Smooth muscle cell of trachea (primary cell): ENCODE results near the gene KARS1. TPM values are rescaled to one million over a fixed set of nuclear protein-coding genes. Genes with fewer than 3 reads are reported as not detected.

ENCODE experiments used
- total RNA-seq: library from RNA; depleted of rRNA; stranded (reverse); fragments of >200 nt; gene quantifications from 2 replicates; pipeline ENCODE4 v1.2.1, GENCODE V29; 2014

KARS1 gene
- total RNA-seq, result 140 and 168 TPM in 2 replicates

DNA sequence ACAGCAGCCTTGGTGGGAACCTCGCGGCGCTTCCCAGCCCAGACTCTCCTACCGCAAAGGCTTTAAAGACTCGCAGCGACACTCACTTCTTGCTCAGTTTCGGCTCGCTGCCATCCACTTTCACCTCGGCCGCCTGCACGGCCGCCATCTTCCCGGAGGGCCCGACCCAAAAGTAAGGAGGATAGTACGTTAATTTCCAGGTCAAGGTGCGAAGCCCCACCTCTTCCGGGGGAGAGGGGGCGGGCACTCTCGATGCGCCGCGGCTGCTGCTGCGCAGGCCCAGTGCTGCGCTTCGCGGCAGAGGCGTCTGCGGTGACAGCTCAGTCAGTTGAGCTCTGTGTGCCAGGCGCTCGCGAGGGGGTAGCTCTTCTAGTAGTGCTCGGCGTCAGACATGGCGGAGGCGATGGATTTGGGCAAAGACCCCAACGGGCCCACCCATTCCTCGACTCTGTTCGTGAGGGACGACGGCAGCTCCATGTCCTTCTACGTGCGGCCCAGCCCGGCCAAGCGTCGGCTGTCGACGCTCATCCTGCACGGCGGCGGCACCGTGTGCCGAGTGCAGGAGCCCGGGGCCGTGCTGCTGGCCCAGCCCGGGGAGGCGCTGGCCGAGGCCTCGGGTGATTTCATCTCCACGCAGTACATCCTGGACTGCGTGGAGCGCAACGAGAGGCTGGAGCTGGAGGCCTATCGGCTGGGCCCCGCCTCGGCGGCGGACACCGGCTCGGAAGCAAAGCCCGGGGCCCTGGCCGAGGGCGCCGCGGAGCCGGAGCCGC lies at the start of gene KARS1, which contains the start of gene TERF2IP:
Gene KARS1, minus strand, starts transcription at position 174 of the 773 bp plus-strand sequence. Its CDS starts 26 bp downstream, at position 148.
Gene TERF2IP, plus strand, starts transcription at position 282 of the 773 bp plus-strand sequence. Its CDS starts 110 bp downstream, at position 392.

DNA sequence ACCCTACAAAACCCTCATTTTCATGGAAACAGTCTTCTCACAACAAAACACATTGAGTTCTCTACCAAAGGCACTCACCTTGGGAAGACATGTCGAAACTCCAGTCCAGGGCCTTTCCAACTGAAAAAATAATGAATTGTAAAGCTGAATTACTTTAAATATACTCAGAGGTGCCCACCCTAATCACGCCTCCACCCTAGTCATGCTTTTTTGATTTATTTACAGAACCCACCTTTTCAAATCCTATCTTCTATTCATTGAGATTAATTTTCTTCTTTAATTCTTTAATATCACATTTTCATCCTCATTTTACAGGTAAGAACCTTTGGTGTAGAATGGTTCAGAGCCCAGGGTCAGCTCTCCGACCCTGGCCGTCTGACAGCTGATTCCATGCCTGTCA lies 29.4 kb upstream of the KARS1 start, which contains the start of gene CPHXL2:
Gene CPHXL2, minus strand, starts transcription at position 101 of the 400 bp plus-strand sequence. Its CDS starts 10 bp downstream, at position 91.

DNA sequence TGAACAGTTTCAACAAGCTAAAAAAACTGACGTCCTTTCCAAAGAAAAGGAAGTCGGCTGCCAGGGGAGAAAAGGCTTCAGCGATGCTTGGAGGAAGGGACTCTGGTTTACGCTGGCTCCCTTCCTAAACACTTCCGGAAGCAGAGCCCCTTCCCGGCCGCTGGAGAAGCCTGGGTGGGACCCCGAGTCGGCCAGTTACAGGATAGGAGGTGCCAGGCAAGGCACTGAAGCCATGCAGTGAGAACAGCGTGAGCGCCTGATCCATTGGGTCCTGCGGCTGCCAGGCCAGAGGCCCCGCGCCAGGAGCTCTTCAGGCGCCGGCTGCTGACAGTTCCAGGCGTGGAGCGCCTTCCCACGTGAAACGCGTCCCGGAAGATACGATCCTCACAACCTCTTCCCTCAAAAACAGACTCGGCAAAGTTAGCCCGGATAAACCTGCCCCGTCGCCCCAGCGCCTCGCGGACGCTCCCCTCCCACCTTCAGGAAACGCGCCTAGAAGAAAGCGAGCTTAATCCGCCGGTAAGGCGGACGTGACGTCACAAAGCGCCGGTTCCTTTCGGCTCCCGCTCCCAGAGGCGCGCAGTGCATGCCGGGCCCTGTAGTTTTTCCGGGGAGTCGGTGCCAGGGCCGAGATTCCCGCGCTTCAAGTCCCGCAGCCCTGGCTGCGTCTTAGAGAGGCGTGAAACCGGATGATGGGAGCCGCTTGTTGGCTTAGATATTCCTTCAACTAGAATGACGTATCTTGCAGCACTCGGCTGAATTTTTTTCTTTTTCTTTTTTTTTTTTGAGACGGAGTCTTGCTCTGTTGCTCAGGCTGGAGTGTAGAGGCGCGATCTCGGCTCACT lies 24.5 kb downstream of the KARS1 start, which contains the start of gene ADAT1:
Gene ADAT1, minus strand, starts transcription at position 521 of the 845 bp plus-strand sequence. CDS start 2,482 bp downstream, outside the sequence.

Other genes with a start within 250 kb of the KARS1 start
- 50.0 and 67.3 TPM in 2 replicates for gene CFDP1, start 214.2 kb downstream of the KARS1 start, total RNA-seq
- 11.5 and 16.4 TPM in 2 replicates for gene TMEM170A, start 183.0 kb downstream of the KARS1 start, total RNA-seq
- 0.17 and 0.44 TPM in 2 replicates for gene CHST6, start 152.2 kb downstream of the KARS1 start, total RNA-seq
- 0.15 and 0.17 TPM in 2 replicates for gene CHST5, start 111.6 kb downstream of the KARS1 start, total RNA-seq
- 9.3 and 18.4 TPM in 2 replicates for gene TMEM231, start 91.4 kb downstream of the KARS1 start, total RNA-seq
- gene GABARAPL2, start 81.3 kb downstream of the KARS1 start, total RNA-seq, result 32.6 and 53.4 TPM in 2 replicates
- 46.5 and 49.1 TPM in 2 replicates for gene ADAT1, start 24.4 kb downstream of the KARS1 start, total RNA-seq
- 49.6 and 53.4 TPM in 2 replicates for gene TERF2IP, start 108 bp upstream of the KARS1 start, total RNA-seq
- gene CPHXL2, start 29.3 kb upstream of the KARS1 start, total RNA-seq, result not detected in 2 replicates
- gene DUXB, start 53.8 kb upstream of the KARS1 start, total RNA-seq, result not detected in 2 replicates
- gene CPHXL, start 78.8 kb upstream of the KARS1 start, total RNA-seq, result not detected in 2 replicates